ENCODE results near the gene TSPAN7.

GRCh38 chrX:38514016-38514854 lies 47.1 kb upstream of the TSPAN7 start:
- no peak for TF ChIP-seq CTCF (IDR thresholded peaks at IDR 0.05; ENCODE audit: poor library complexity)
- no peak for TF ChIP-seq EZH2 (IDR thresholded peaks at IDR 0.05; ENCODE audit: borderline replicate concordance)
- TF ChIP-seq EZH2phosphoT487 (IDR thresholded peaks at IDR 0.05; ENCODE audit: low read depth, severe bottlenecking, unreplicated experiment), result no peak
